Vagina (tissue), 2 donors: ENCODE measurements around the gene TLN1. TPM values are rescaled to one million over a fixed set of nuclear protein-coding genes. Genes with fewer than 3 reads are reported as not detected.
A peak's percentile ranks its signal among the peaks of the same experiment; 100 is the strongest.

Experiments used
- DNase-seq, 2 donors: peaks; one replicate each; pipeline ENCODE4 v3.0.0-alpha.2; 2017; ENCODE audit errors: extremely low spot score in 2 of 2
- H3K27ac ChIP-seq: fragments of 200-600 bp; sonication (generic); one replicate; pipeline ENCODE4 v1.5.1; 2019
- H3K27me3 ChIP-seq: fragments of 200-600 bp; sonication (generic); one replicate; pipeline ENCODE4 v1.5.1; 2019
- H3K36me3 ChIP-seq, 2 donors: fragments of 200-600 bp; sonication (generic); one replicate each; pipeline ENCODE4 v1.5.1; 2017 to 2019
- H3K4me1 ChIP-seq: fragments of 200-600 bp; sonication (generic); one replicate; pipeline ENCODE4 v1.5.1; 2019
- H3K4me3 ChIP-seq, 2 donors: fragments of 200-600 bp; sonication (generic); 1 replicate in 1 of 2; 2 replicates in 1 of 2; pipeline ENCODE4 v1.5.1; 2016 to 2019
- H3K9me3 ChIP-seq: fragments of 200-600 bp; sonication (generic); one replicate; pipeline ENCODE4 v1.5.1; 2019
- POLR2A ChIP-seq, 2 donors: fragments of 450-650 bp; IDR thresholded peaks; one replicate each; pipeline ENCODE4 v1.6.1; 2017; ENCODE audit warnings: antibody characterized with exemption in 2 of 2, mild to moderate bottlenecking in 2 of 2, moderate library complexity in 2 of 2
- POLR2AphosphoS5 ChIP-seq, 2 donors: sonication (generic); formaldehyde crosslinking; IDR thresholded peaks; one replicate each; pipeline ENCODE4 v1.9.0; 2017; ENCODE audit warnings: antibody characterized with exemption in 2 of 2, mild to moderate bottlenecking in 2 of 2, low read depth in 1 of 2; ENCODE audit not compliant: insufficient read depth in 1 of 2
- intact Hi-C: fragments of 100-400 bp; cut with DNase I; formaldehyde crosslinking; loops from one replicate; pipeline ENCODE4 v1.15.1; 2023
- total RNA-seq: library from RNA; depleted of rRNA; stranded (reverse); fragments of >200 nt; gene quantifications from one replicate; pipeline ENCODE4 v1.2.3, GENCODE V29; 2016
- TF ChIP-seq, protein P1 (sequence below), 3 experiments: fragments of 450-650 bp in 2 of 3; fragments of 200-600 bp in 1 of 3; sonication (generic) in 1 of 3; IDR thresholded peaks; one replicate each; pipeline ENCODE4 v1.5.1; 2017 to 2019; ENCODE audit warnings: antibody characterized with exemption in 3 of 3, mild to moderate bottlenecking in 2 of 3, moderate library complexity in 2 of 3

TLN1 gene
- total RNA-seq, 1 donor from 2014 or later = 268 TPM

- no peak for TF ChIP-seq POLR2AphosphoS5 (IDR thresholded peaks at IDR 0.05; ENCODE audit: insufficient read depth in 1 of 2, low read depth in 1 of 2)
- TF ChIP-seq, protein P1, sequence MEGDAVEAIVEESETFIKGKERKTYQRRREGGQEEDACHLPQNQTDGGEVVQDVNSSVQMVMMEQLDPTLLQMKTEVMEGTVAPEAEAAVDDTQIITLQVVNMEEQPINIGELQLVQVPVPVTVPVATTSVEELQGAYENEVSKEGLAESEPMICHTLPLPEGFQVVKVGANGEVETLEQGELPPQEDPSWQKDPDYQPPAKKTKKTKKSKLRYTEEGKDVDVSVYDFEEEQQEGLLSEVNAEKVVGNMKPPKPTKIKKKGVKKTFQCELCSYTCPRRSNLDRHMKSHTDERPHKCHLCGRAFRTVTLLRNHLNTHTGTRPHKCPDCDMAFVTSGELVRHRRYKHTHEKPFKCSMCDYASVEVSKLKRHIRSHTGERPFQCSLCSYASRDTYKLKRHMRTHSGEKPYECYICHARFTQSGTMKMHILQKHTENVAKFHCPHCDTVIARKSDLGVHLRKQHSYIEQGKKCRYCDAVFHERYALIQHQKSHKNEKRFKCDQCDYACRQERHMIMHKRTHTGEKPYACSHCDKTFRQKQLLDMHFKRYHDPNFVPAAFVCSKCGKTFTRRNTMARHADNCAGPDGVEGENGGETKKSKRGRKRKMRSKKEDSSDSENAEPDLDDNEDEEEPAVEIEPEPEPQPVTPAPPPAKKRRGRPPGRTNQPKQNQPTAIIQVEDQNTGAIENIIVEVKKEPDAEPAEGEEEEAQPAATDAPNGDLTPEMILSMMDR (IDR thresholded peaks at IDR 0.05) = no peak
- TF ChIP-seq POLR2A (IDR thresholded peaks at IDR 0.05) = no peak
- H3K4me1 ChIP-seq = no peaks in the 10 kb centered on the region
- no peak for DNase-seq
- H3K4me3 ChIP-seq = no peak overlapping the region
- H3K27me3 ChIP-seq = no peaks in the 10 kb centered on the region
- peaks cover 5 to 62% of the 10 kb centered on the region in 2 donors for H3K36me3 ChIP-seq
- H3K9me3 ChIP-seq = no peaks in the 10 kb centered on the region
- intact Hi-C loops = no loop called here
- no peak overlapping the region for H3K27ac ChIP-seq
These were observed 33.8 kb downstream of the TLN1 start for GRCh38 chr9:35698231-35698630.

DNA sequence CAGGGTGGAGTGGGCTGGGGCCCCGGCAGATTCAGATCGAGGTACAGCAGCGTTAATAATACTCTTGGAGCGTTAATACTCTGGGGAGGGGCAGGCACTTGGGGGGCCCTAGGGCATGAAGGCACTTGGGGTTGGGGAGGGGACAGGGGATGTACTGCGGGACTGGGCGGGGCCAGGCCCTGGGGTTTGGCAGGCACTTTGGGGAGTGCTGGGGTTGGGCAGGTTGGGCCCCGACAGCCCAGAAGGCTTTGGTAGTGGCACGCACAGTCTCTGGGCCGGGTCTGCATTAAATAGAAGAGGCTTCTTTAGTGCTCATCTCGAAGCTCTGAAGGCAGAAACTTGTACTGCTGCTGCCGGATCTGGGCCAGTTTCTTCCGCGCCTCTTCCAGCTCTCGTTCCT lies 34.5 kb downstream of the TLN1 start:
- Histone ChIP-seq H3K27ac (peak overlapping the region; percentile 45), H3K36me3 (peaks cover 5 to 55% of the 10 kb centered on the region in 2 donors), H3K27me3 (no peaks in the 10 kb centered on the region), H3K9me3 (no peaks in the 10 kb centered on the region), H3K4me3 (no peak overlapping the region), H3K4me1 (no peaks in the 10 kb centered on the region)
- TF ChIP-seq, protein P1 (IDR thresholded peaks at IDR 0.05) = no peak
- intact Hi-C loops = no loop called here
- no peak for DNase-seq

GRCh38 chr9:35696520-35697215 lies 35.3 kb downstream of the TLN1 start:
- no peaks in the 10 kb centered on the region for H3K27me3 ChIP-seq
- H3K9me3 ChIP-seq = no peaks in the 10 kb centered on the region
- H3K36me3 ChIP-seq = peaks cover 0 to 47% of the 10 kb centered on the region in 2 donors
- DNase-seq = no peak
- H3K4me3 ChIP-seq = no peak overlapping the region
- H3K4me1 ChIP-seq = no peaks in the 10 kb centered on the region
- peak overlapping the region; percentile 45 for H3K27ac ChIP-seq
- TF ChIP-seq POLR2A (IDR thresholded peaks at IDR 0.05) (no peak), POLR2AphosphoS5 (IDR thresholded peaks at IDR 0.05; ENCODE audit: insufficient read depth in 1 of 2, low read depth in 1 of 2) (peak in 1 of 2 donors; percentile 8)
- TF ChIP-seq, protein P1 (IDR thresholded peaks at IDR 0.05) = peak; percentile 28 to 74 (median 64)
- intact Hi-C loops = no loop called here

GRCh38 chr9:35695943-35696401 lies 36.0 kb downstream of the TLN1 start:
- H3K27me3 ChIP-seq = no peaks in the 10 kb centered on the region
- H3K4me3 ChIP-seq = no peak overlapping the region
- DNase-seq = no peak
- intact Hi-C loops = no loop called here
- H3K36me3 ChIP-seq = peaks cover 0 to 40% of the 10 kb centered on the region in 2 donors
- H3K9me3 ChIP-seq = no peaks in the 10 kb centered on the region
- TF ChIP-seq, protein P1 (IDR thresholded peaks at IDR 0.05) = no peak
- TF ChIP-seq POLR2A (IDR thresholded peaks at IDR 0.05) (no peak), POLR2AphosphoS5 (IDR thresholded peaks at IDR 0.05; ENCODE audit: insufficient read depth in 1 of 2, low read depth in 1 of 2) (no peak)
- H3K4me1 ChIP-seq = no peaks in the 10 kb centered on the region
- H3K27ac ChIP-seq = peak overlapping the region; percentile 45

- DNase-seq = no peak
- Histone ChIP-seq H3K4me1 (peaks cover 27% of the 10 kb centered on the region), H3K27ac (peak overlapping the region; percentile 96), H3K4me3 (no peak overlapping the region), H3K36me3 (no peaks in the 10 kb centered on the region), H3K9me3 (no peaks in the 10 kb centered on the region), H3K27me3 (no peaks in the 10 kb centered on the region)
- intact Hi-C loops = loop anchor here (5.0 kb wide), 2 partner anchors 35 kb away; partner anchors contain the start of genes CCDC107 and RMRP
- TF ChIP-seq POLR2A (IDR thresholded peaks at IDR 0.05) (no peak), POLR2AphosphoS5 (IDR thresholded peaks at IDR 0.05; ENCODE audit: insufficient read depth in 1 of 2, low read depth in 1 of 2) (no peak)
- TF ChIP-seq, protein P1 (IDR thresholded peaks at IDR 0.05) = no peak
These were observed 40.2 kb downstream of the TLN1 start for GRCh38 chr9:35691757-35692301.
